GM23248 (cell line): ENCODE results near the gene ATG12.

Experiments
- EZH2 ChIP-seq: fragments of 200-600 bp; sonication (generic); IDR thresholded peaks from 2 replicates; pipeline ENCODE4 v1.6.1; 2018; ENCODE audit warnings: antibody characterized with exemption, mild to moderate bottlenecking; ENCODE audit not compliant: insufficient read depth, poor library complexity, severe bottlenecking
- EZH2phosphoT487 ChIP-seq: fragments of 200-600 bp; sonication (generic); IDR thresholded peaks from 2 replicates; pipeline ENCODE4 v1.6.1; 2018; ENCODE audit warnings: antibody characterized with exemption, moderate library complexity, mild to moderate bottlenecking, low read depth; ENCODE audit not compliant: insufficient read depth

GRCh38 chr5:115875447-115875846 is 34.1 kb upstream of the ATG12 start:
- TF ChIP-seq EZH2phosphoT487, result no peak
- no peak for TF ChIP-seq EZH2
